HEK293 (cell line): ENCODE data around the gene EID2.

Source experiments
- CTCF ChIA-PET: fragments of 350-600 bp; formaldehyde crosslinking; extraction: SDS; loops from one replicate; lab custom pipeline; 2021; ENCODE audit warnings: antibody characterized with exemption; lab: Yijun Ruan, JAX
- POLR2A ChIA-PET: fragments of 300-600 bp; formaldehyde crosslinking; extraction: SDS; loops from one replicate; lab custom pipeline; 2020; ENCODE audit warnings: antibody characterized with exemption, inconsistent platforms; lab: Yijun Ruan, JAX
- H3K27ac ChIP-seq: fragments of 200-500 bp; sonication (Bioruptor generic); 2 replicates; pipeline ENCODE4 v1.5.1; 2014; ENCODE audit warnings: low read depth, low read length, control low read depth, inconsistent platforms; ENCODE audit errors: extremely low read depth
- H3K36me3 ChIP-seq, 2 experiments: fragments of 200-500 bp in 1 of 2; sonication (Bioruptor generic) in 1 of 2; 1 replicate in 1 of 2; 2 replicates in 1 of 2; pipeline ENCODE4 v1.5.1; 2014 to 2017; ENCODE audit warnings: inconsistent platforms in 2 of 2, low read length in 2 of 2; ENCODE audit not compliant: control insufficient read depth in 2 of 2, insufficient read depth in 1 of 2
- H3K4me1 ChIP-seq: fragments of 200-500 bp; sonication (Bioruptor generic); 2 replicates; pipeline ENCODE4 v1.5.1; 2014; ENCODE audit warnings: mild to moderate bottlenecking, low read length, inconsistent platforms; ENCODE audit not compliant: control insufficient read depth, insufficient read depth
- H3K4me3 ChIP-seq: 2 replicates; pipeline ENCODE4 v1.5.1; 2011; ENCODE audit warnings: low read depth, mild to moderate bottlenecking, control low read depth, low read length, moderate library complexity
- H3K9me3 ChIP-seq: fragments of 200-500 bp; sonication (Bioruptor generic); 2 replicates; pipeline ENCODE4 v1.5.1; 2014; ENCODE audit warnings: low read depth, low read length, inconsistent platforms; ENCODE audit not compliant: control insufficient read depth, insufficient read depth
- EGR2 ChIP-seq: fragments of 450-650 bp; formaldehyde crosslinking; IDR thresholded peaks from 2 replicates; pipeline ENCODE4 v1.5.1; 2016; ENCODE audit warnings: low read depth, missing biosample characterization, missing genetic modification characterization
- PRDM1 ChIP-seq: fragments of 450-650 bp; formaldehyde crosslinking; IDR thresholded peaks from 2 replicates; pipeline ENCODE4; 2016; ENCODE audit warnings: missing biosample characterization, missing genetic modification characterization
- SCRT1 ChIP-seq: fragments of 450-650 bp; formaldehyde crosslinking; IDR thresholded peaks from 2 replicates; pipeline ENCODE4 v1.5.1; 2016; ENCODE audit warnings: missing biosample characterization, missing genetic modification characterization, borderline replicate concordance
- ZBTB17 ChIP-seq: fragments of 450-650 bp; formaldehyde crosslinking; IDR thresholded peaks from 2 replicates; pipeline ENCODE4 v1.5.1; 2016; ENCODE audit warnings: missing biosample characterization, missing genetic modification characterization
- ZFHX2 ChIP-seq: fragments of 450-650 bp; formaldehyde crosslinking; conservative IDR thresholded peaks from 2 replicates; pipeline ENCODE4 v1.5.1; 2016; ENCODE audit warnings: missing biosample characterization, missing genetic modification characterization
- ZNF114 ChIP-seq: fragments of 450-650 bp; formaldehyde crosslinking; IDR thresholded peaks from 2 replicates; pipeline ENCODE4 v1.5.0; 2017; ENCODE audit warnings: missing biosample characterization, missing genetic modification characterization
- ZNF202 ChIP-seq: fragments of 450-650 bp; formaldehyde crosslinking; IDR thresholded peaks from 2 replicates; pipeline ENCODE4 v1.5.1; 2016; ENCODE audit warnings: missing biosample characterization, missing genetic modification characterization, borderline replicate concordance
- ZNF248 ChIP-seq: fragments of 450-650 bp; formaldehyde crosslinking; IDR thresholded peaks from 2 replicates; pipeline ENCODE4 v1.5.1; 2017; ENCODE audit warnings: missing biosample characterization, missing genetic modification characterization
- ZNF302 ChIP-seq: fragments of 450-650 bp; formaldehyde crosslinking; IDR thresholded peaks from 2 replicates; pipeline ENCODE4 v1.5.1; 2016; ENCODE audit warnings: missing biosample characterization, missing genetic modification characterization, low read depth
- ZNF324 ChIP-seq: fragments of 450-650 bp; formaldehyde crosslinking; IDR thresholded peaks from 2 replicates; pipeline ENCODE4 v1.5.1; 2016; ENCODE audit warnings: missing biosample characterization, missing genetic modification characterization
- ZNF366 ChIP-seq: fragments of 450-650 bp; formaldehyde crosslinking; conservative IDR thresholded peaks from 2 replicates; pipeline ENCODE4 v1.5.1; 2016; ENCODE audit warnings: missing biosample characterization, missing genetic modification characterization
- ZNF585B ChIP-seq: fragments of 450-650 bp; formaldehyde crosslinking; IDR thresholded peaks from 2 replicates; pipeline ENCODE4 v1.5.1; 2016; ENCODE audit warnings: missing biosample characterization, missing genetic modification characterization
- TF ChIP-seq, protein P1 (sequence below): fragments of 450-650 bp; formaldehyde crosslinking; IDR thresholded peaks from 2 replicates; pipeline ENCODE4 v1.5.1; 2016; ENCODE audit warnings: missing biosample characterization, missing genetic modification characterization
- TF ChIP-seq, protein P2 (sequence below): fragments of 450-650 bp; formaldehyde crosslinking; IDR thresholded peaks from 2 replicates; pipeline ENCODE4 v1.5.1; 2016; ENCODE audit warnings: missing biosample characterization, missing genetic modification characterization, borderline replicate concordance
- TF ChIP-seq, protein P3 (sequence below): fragments of 450-650 bp; formaldehyde crosslinking; IDR thresholded peaks from 2 replicates; pipeline ENCODE4 v1.5.1; 2016; ENCODE audit warnings: missing biosample characterization, missing genetic modification characterization
- TF ChIP-seq, protein P4 (sequence below): sonication (generic); formaldehyde crosslinking; IDR thresholded peaks from 2 replicates; pipeline ENCODE4 v1.8.1; 2022; ENCODE audit warnings: mild to moderate bottlenecking, moderate library complexity, missing genetic modification reagents
- TF ChIP-seq, protein P5 (sequence below): fragments of 450-650 bp; formaldehyde crosslinking; IDR thresholded peaks from 2 replicates; pipeline ENCODE4 v1.5.0; 2017; ENCODE audit warnings: missing biosample characterization, missing genetic modification characterization, borderline replicate concordance
- TF ChIP-seq, protein P6 (sequence below): fragments of 450-650 bp; formaldehyde crosslinking; IDR thresholded peaks from 2 replicates; pipeline ENCODE4 v1.5.1; 2016; ENCODE audit warnings: missing biosample characterization, missing genetic modification characterization

The EID2 gene

DNA sequence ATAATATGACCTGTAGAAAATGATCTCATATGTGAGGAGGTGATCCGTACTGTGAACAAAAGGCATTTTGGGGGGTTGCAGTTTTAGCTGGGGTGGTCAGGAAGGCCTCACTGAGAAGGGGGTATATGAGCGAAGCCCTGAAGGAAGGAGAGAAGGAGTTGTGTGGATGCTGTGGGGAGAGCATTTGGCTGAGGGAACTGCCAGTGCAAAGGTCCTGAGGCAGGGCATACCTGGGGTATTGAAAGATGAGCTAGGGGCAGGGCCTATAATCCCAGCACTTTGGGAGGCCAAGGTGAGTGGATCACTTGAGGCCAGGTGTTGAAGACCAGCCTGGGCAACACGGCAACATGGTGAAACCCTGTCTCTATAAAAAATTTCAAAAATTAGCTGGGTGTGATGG is 22.5 kb downstream of the EID2 start (continued):
- TF ChIP-seq, protein P1, sequence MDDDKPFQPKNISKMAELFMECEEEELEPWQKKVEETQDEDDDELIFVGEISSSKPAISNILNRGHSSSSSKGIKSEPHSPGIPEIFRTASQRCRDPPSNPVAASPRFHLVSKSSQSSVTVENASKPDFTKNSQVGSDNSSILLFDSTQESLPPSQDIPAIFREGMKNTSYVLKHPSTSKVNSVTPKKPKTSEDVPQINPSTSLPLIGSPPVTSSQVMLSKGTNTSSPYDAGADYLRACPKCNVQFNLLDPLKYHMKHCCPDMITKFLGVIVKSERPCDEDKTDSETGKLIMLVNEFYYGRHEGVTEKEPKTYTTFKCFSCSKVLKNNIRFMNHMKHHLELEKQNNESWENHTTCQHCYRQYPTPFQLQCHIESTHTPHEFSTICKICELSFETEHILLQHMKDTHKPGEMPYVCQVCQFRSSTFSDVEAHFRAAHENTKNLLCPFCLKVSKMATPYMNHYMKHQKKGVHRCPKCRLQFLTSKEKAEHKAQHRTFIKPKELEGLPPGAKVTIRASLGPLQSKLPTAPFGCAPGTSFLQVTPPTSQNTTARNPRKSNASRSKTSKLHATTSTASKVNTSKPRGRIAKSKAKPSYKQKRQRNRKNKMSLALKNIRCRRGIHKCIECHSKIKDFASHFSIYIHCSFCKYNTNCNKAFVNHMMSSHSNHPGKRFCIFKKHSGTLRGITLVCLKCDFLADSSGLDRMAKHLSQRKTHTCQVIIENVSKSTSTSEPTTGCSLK: no peak
- TF ChIP-seq ZNF585B (tag by site-specific recombination) (no peak), ZNF114 (no peak)
- TF ChIP-seq, protein P2, sequence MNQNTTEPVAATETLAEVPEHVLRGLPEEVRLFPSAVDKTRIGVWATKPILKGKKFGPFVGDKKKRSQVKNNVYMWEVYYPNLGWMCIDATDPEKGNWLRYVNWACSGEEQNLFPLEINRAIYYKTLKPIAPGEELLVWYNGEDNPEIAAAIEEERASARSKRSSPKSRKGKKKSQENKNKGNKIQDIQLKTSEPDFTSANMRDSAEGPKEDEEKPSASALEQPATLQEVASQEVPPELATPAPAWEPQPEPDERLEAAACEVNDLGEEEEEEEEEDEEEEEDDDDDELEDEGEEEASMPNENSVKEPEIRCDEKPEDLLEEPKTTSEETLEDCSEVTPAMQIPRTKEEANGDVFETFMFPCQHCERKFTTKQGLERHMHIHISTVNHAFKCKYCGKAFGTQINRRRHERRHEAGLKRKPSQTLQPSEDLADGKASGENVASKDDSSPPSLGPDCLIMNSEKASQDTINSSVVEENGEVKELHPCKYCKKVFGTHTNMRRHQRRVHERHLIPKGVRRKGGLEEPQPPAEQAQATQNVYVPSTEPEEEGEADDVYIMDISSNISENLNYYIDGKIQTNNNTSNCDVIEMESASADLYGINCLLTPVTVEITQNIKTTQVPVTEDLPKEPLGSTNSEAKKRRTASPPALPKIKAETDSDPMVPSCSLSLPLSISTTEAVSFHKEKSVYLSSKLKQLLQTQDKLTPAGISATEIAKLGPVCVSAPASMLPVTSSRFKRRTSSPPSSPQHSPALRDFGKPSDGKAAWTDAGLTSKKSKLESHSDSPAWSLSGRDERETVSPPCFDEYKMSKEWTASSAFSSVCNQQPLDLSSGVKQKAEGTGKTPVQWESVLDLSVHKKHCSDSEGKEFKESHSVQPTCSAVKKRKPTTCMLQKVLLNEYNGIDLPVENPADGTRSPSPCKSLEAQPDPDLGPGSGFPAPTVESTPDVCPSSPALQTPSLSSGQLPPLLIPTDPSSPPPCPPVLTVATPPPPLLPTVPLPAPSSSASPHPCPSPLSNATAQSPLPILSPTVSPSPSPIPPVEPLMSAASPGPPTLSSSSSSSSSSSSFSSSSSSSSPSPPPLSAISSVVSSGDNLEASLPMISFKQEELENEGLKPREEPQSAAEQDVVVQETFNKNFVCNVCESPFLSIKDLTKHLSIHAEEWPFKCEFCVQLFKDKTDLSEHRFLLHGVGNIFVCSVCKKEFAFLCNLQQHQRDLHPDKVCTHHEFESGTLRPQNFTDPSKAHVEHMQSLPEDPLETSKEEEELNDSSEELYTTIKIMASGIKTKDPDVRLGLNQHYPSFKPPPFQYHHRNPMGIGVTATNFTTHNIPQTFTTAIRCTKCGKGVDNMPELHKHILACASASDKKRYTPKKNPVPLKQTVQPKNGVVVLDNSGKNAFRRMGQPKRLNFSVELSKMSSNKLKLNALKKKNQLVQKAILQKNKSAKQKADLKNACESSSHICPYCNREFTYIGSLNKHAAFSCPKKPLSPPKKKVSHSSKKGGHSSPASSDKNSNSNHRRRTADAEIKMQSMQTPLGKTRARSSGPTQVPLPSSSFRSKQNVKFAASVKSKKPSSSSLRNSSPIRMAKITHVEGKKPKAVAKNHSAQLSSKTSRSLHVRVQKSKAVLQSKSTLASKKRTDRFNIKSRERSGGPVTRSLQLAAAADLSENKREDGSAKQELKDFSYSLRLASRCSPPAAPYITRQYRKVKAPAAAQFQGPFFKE (tag by site-specific recombination): no peak
- TF ChIP-seq, all 188 proteins: peak for 3

DNA sequence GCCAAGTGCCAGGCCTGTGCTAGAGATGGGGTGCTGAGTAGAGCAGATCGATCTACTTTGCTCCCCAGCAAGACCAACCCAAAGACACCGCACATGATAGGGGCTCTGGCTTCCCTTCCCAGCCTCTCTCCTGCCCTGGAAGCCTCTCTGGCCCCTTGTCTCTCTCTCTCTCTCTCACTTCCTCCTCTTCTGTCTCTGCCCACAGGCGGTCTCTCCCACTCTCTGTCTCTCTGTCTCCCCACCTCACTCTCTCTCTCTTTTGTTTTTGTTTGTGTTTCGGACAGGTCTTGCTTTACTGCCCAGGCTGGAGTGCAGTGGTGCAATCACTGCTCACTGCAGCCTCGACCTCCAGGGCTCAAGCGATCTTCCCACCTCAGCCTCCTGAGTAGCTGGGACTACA is 23.7 kb downstream of the EID2 start:
- Histone ChIP-seq H3K36me3 (peaks cover 0 to under 1% of the 10 kb centered on the region in 2 experiments; a peak in 1 of 3 replicates), H3K4me1 (peaks cover 18% of the 10 kb centered on the region), H3K4me3 (no peak overlapping the region), H3K27ac (no peak overlapping the region), H3K9me3 (no peaks in the 10 kb centered on the region)
- ChIA-PET POLR2A (interaction anchor here (1.1 kb wide), 1 partner anchor 18 kb away, joined by 3 read pairs; no protein-coding TSS in a partner anchor), CTCF (interaction anchor here (0.6 to 3.7 kb wide), 5 partner anchors 10 to 310 kb away, joined by 3 to 21 read pairs (median 3); no protein-coding TSS in a partner anchor)
- TF ChIP-seq ZNF114: no peak
- peak; percentile 90 for TF ChIP-seq EGR2 (tag by site-specific recombination)
- TF ChIP-seq, protein P3, sequence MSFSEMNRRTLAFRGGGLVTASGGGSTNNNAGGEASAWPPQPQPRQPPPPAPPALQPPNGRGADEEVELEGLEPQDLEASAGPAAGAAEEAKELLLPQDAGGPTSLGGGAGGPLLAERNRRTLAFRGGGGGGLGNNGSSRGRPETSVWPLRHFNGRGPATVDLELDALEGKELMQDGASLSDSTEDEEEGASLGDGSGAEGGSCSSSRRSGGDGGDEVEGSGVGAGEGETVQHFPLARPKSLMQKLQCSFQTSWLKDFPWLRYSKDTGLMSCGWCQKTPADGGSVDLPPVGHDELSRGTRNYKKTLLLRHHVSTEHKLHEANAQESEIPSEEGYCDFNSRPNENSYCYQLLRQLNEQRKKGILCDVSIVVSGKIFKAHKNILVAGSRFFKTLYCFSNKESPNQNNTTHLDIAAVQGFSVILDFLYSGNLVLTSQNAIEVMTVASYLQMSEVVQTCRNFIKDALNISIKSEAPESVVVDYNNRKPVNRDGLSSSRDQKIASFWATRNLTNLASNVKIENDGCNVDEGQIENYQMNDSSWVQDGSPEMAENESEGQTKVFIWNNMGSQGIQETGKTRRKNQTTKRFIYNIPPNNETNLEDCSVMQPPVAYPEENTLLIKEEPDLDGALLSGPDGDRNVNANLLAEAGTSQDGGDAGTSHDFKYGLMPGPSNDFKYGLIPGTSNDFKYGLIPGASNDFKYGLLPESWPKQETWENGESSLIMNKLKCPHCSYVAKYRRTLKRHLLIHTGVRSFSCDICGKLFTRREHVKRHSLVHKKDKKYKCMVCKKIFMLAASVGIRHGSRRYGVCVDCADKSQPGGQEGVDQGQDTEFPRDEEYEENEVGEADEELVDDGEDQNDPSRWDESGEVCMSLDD (tag by site-specific recombination): no peak
- 0 out of 2 replicates have a peak, but pooled peaks have one; percentile 27 for TF ChIP-seq ZBTB17 (tag by site-specific recombination)
- no peak for TF ChIP-seq ZNF302 (tag by site-specific recombination)
- TF ChIP-seq ZNF366: 0 out of 2 replicates have a peak, but pooled peaks have one; percentile 26
- TF ChIP-seq ZNF202 (tag by site-specific recombination): peak; percentile 30; the same call in 1 of the 2 replicates
- TF ChIP-seq ZNF324 (tag by site-specific recombination): no peak
- 0 out of 2 replicates have a peak, but pooled peaks have one; percentile 24 for TF ChIP-seq SCRT1 (tag by site-specific recombination)
- no peak for TF ChIP-seq PRDM1 (tag by site-specific recombination)
- TF ChIP-seq, protein P4, sequence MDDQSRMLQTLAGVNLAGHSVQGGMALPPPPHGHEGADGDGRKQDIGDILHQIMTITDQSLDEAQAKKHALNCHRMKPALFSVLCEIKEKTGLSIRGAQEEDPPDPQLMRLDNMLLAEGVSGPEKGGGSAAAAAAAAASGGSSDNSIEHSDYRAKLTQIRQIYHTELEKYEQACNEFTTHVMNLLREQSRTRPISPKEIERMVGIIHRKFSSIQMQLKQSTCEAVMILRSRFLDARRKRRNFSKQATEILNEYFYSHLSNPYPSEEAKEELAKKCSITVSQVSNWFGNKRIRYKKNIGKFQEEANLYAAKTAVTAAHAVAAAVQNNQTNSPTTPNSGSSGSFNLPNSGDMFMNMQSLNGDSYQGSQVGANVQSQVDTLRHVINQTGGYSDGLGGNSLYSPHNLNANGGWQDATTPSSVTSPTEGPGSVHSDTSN (CRISPR knock-in tag): no peak
- TF ChIP-seq ZFHX2 (tag by site-specific recombination): peak; percentile 68
- no peak for TF ChIP-seq ZNF248
- TF ChIP-seq, protein P5, sequence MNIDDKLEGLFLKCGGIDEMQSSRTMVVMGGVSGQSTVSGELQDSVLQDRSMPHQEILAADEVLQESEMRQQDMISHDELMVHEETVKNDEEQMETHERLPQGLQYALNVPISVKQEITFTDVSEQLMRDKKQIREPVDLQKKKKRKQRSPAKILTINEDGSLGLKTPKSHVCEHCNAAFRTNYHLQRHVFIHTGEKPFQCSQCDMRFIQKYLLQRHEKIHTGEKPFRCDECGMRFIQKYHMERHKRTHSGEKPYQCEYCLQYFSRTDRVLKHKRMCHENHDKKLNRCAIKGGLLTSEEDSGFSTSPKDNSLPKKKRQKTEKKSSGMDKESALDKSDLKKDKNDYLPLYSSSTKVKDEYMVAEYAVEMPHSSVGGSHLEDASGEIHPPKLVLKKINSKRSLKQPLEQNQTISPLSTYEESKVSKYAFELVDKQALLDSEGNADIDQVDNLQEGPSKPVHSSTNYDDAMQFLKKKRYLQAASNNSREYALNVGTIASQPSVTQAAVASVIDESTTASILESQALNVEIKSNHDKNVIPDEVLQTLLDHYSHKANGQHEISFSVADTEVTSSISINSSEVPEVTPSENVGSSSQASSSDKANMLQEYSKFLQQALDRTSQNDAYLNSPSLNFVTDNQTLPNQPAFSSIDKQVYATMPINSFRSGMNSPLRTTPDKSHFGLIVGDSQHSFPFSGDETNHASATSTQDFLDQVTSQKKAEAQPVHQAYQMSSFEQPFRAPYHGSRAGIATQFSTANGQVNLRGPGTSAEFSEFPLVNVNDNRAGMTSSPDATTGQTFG: no peak
- TF ChIP-seq, protein P6, sequence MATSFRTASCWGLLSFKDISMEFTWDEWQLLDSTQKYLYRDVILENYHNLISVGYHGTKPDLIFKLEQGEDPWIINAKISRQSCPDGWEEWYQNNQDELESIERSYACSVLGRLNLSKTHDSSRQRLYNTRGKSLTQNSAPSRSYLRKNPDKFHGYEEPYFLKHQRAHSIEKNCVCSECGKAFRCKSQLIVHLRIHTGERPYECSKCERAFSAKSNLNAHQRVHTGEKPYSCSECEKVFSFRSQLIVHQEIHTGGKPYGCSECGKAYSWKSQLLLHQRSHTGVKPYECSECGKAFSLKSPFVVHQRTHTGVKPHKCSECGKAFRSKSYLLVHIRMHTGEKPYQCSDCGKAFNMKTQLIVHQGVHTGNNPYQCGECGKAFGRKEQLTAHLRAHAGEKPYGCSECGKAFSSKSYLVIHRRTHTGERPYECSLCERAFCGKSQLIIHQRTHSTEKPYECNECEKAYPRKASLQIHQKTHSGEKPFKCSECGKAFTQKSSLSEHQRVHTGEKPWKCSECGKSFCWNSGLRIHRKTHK (tag by site-specific recombination): no peak
